Ureter (tissue), 1 donor: ENCODE data around the gene CLEC11A. TPM values are rescaled to one million over a fixed set of nuclear protein-coding genes. Genes with fewer than 3 reads are reported as not detected.
"Not testable (repeated sequence)": the region's sequence is repeated elsewhere in the genome, so short reads cannot be mapped to it uniquely, and the experiment has no call there.

Experiments used
- DNase-seq: peaks from one replicate; pipeline ENCODE4 v3.0.0-alpha.2; 2020; ENCODE audit warnings: low spot score
- total RNA-seq: library from RNA; stranded (reverse); gene quantifications from one replicate; pipeline ENCODE4 v1.2.4, GENCODE V29; 2023
- donor health status: DM: yes; HTN: yes; CAD: no.

Gene CLEC11A
- total RNA-seq, 1 donor from 2014 or later: 8.1 TPM

DNA sequence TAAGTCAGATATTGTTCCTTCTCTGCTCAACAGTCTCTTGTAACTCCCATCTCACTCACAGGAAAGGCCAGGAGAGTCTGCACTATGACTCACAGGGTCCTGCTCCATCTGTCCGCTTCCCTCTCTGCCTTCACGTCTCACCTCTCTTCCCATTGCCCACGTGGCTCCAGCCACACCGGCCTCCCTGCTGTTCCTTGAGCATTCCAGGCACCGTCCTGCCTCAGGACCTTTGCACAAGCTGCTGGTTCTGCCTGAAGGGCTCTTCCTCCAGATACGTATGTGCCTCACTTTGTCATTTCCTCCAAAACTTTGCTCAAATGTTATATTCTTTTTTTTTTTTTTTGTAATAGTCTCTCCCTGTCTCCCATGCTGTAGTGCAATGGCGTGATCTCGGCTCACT lies 33.1 kb downstream of the CLEC11A start:
- not testable (repeated sequence) for DNase-seq

DNA sequence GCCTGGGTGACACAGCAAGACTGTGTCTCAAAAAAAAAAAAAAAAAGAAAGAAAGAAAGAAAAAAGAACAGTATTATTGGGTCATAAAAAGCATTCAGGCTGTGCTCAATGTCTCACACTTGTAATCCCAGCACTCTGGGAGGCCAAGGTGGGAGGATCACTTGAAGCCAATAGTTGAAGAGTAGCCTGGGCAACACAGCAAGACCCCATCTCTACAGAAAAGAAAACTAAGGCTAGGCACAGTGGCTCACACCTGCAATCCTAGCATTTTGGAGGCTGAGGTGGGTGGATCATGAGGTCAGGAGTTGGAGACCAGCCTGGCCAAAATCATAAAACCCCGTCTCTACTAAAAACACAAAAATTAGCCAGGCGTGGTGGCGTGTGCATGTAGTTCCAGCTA lies 34.5 kb downstream of the CLEC11A start:
- not testable (repeated sequence) for DNase-seq

DNA sequence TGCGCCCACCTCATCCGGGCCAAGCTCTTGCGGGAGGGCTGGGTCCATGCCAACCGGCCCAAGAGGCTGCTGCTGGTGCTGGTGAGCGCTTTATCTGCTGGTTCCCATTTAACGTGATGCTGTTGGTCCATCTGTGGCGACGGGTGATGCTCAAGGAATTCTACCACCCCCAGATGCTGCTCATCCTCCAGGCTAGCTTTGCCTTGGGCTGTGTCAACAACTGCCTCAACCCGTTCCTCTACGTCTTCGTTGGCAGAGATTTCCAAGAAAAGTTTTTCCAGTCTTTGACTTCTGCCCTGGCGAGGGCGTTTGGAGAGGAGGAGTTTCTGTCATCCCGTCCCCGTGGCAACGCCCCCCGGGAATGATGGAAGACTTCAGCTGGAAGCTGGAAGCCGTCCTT lies 35.9 kb downstream of the CLEC11A start:
- not testable (repeated sequence) for DNase-seq

DNA sequence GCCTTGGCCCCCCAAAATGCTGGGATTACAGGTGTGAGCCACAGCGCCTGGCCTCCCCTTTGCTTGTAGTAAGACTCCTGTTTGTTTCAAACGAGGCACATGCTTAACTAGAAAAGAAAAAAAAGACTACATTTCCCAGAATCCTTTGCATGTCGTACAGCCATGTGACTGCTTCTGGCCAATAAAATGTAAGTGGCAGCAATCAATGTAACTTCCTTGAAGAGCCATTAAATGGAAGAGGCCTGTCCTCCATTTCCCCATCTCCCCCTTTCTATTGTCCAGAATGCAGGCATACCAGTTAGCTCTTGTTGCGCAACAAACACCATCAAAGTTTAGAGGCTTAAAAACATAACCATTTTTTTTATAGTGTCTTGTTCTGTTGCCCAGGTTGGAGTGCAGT lies 36.7 kb downstream of the CLEC11A start:
- no peak for DNase-seq

DNA sequence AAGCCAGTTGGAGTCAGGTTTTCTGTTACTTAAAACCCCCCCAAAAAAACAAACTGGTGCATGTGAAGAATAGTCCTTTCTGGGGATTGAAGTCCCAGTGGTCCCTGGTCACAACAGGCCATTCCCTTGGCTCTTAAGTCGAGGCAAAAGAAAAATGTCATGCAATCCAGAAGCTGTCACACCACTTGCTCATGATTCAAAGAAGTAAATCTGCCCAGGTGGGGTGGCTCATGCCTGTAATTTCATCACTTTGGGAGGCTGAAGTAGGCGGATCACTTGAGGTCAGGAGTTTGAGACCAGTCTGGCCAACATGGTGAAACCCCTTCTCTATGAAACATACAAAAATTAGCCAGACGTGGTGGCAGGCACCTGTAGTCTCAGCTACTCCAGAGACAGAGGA lies 38.3 kb downstream of the CLEC11A start:
- DNase-seq: not testable (repeated sequence)

DNA sequence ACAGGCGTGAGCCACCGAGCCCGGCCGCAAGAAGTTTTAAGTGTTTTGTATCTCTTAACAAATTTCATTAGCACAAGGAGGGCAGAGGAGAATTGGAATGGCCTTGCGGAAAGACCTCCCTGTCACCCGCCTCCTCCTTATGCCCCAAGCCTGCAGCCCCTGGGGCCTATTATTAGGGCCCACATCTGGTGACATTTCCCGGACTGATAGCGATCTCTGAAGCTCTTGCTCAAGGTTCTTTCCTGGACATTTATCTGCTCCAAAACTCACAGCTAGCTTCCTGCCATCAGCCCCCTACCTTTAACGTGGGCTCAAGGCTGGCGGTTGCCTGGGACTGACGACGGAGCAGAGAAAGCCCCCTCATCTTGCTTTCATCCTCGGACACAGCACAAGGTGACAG lies 40.4 kb downstream of the CLEC11A start:
- DNase-seq: not testable (repeated sequence)

DNA sequence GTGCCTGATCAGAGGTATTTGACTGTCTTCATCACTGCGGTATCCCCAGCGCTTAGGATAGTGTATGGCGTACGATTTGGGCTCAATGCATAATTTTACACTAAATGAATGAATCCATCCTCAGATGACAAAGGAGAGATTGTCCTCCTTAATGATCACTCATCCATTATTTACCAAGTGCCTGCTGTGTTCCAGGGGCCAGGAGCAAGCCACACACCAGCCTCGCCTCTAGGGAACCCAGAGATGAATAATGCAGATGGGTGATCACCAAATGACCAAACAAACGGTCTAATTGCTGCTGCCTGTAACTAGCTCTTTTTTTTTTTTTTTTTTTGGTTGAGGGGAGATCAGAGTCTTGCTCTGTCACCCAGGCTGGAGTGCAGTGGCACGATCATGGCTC lies 41.2 kb downstream of the CLEC11A start:
- no peak for DNase-seq

DNA sequence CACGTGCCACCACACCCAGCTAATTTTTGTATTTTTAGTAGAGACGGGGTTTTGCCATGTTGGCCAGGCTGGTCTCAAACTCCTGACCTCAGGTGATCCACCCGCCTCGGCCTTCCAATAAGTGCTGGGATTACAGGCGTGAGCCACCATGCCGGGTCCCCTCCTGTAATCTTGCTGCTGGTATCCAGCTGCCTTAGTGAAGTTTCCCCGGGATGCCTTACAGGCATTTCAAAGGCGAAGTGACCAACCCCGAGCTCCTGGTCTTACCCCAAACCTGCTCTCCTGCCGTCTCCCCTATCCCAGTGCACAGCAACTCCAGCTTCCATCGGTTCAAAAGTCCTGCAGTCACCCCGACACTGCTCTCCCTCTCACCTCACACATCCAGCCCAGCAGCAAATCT lies 43.6 kb downstream of the CLEC11A start:
- not testable (repeated sequence) for DNase-seq

DNA sequence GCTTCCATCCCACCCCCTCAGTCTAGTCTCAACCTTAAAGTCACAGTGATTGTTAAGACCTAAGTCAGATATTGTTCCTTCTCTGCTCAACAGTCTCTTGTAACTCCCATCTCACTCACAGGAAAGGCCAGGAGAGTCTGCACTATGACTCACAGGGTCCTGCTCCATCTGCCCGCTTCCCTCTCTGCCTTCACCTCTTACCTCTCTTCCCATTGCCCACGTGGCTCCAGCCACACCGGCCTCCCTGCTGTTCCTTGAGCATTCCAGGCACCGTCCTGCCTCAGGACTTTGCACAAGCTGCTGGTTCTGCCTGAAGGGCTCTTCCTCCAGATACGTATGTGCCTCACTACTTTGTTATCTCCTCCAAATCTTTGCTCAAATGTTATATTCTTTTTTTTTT lies 44.1 kb downstream of the CLEC11A start:
- not testable (repeated sequence) for DNase-seq

DNA sequence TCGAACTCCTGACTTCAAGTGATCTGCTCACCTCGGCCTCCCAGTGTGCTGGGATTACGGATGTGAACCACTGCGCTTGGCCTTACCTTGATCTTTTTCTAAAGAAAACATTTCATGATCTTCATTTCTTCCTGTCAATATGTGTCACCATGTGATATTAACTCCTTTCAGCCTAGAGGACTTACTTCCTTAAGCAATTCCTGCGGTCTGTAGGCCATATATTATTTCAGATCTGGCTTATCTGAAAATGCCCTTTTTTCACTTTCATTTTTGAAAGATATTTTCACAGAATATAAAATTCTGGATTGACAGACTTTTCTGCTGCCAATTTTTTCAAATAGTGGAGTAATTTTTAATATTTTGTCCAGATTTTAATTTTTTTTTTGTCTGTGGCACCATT lies 45.1 kb downstream of the CLEC11A start:
- no peak for DNase-seq

DNA sequence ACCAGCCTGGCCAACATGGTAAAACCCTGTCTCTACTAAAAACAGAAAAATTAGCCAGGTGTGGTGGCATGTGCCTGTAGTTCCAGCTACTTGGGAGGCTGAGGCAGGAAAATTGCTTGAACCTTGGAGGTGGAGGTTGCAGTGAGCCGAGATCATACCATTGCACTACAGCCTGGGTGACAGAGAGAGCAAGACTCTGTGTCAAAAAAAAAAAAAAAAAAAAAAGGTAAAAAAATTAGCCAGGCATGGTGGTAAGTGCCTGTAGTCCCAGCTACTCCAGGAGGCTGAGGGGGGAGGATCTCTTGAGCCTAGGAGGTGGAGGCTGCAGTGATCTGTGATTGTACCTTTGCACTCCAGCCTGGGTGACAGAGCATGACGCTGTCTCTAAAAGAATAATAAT lies 47.0 kb downstream of the CLEC11A start, which contains the start of gene GPR32:
Gene GPR32, plus strand, starts transcription at position 301 of the 400 bp plus-strand sequence. CDS start 137 bp downstream, outside the sequence.
- DNase-seq: not testable (repeated sequence)

DNA sequence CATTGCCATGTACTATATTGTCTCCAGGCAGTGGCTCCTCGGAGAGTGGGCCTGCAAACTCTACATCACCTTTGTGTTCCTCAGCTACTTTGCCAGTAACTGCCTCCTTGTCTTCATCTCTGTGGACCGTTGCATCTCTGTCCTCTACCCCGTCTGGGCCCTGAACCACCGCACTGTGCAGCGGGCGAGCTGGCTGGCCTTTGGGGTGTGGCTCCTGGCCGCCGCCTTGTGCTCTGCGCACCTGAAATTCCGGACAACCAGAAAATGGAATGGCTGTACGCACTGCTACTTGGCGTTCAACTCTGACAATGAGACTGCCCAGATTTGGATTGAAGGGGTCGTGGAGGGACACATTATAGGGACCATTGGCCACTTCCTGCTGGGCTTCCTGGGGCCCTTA lies 47.7 kb downstream of the CLEC11A start:
- no peak for DNase-seq

DNA sequence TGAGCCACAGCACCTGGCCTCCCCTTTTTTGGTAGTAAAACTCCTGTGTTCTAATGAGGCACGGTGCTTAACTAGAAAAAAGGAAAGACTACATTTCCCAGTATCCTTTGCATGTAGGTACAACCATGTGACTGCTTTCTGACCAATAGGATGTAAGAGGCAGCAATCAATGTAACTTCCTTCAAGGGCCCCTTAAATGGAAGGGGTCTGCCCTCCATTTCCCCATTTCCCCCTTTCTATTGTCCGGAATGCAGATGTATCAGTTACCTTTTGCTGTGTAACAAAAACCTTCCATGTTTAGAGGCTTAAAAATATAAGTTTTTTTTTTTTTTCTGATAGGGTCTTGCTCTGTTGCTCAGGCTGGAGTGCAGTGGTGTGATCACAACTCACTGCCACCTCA lies 49.3 kb downstream of the CLEC11A start:
- DNase-seq: no peak

DNA sequence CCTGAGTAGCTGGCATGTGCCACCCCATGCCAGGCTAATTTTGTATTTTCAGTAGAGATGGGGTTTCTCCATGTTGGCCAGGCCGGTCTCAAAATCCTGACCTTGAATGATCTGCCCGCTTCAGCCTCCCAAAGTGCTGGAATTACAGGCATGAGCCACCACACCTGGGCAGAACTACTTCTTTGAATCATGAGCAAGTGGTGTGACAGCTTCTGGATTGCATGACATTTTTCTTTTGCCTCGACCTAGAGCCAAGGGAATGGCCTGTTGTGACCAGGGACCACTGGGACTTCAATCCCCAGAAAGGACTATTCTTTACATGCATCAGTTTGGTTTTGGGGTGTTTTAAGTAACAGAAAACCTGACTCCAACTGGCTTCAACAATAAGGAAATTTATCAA lies 49.7 kb downstream of the CLEC11A start:
- DNase-seq: not testable (repeated sequence)

DNA sequence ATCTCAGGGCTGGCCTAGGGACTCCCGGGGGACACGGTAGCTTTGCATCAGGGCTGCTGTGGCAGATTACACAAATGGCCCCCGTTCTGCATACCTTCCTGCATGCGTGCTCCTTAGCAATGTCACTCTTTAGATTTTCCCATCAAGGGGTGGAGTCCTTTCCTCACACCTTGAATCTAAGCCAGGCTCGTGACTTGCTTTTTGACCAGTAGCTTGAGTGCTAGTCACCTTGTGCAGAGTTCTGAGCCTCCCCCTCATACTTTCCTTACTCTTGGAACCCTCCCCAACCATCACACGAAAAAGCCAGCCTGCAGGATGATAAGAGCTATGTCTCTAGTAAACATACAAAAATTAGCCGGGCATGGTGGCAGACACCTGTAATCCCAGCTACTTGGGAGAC lies 50.3 kb downstream of the CLEC11A start:
- DNase-seq: not testable (repeated sequence)

Other genes with a start within 250 kb of the CLEC11A start
- gene EMC10, start 246.9 kb upstream of the CLEC11A start, total RNA-seq: 94.0 TPM
- 1.9 TPM for gene GARIN5A, start 246.5 kb upstream of the CLEC11A start, total RNA-seq
- 26.6 TPM for gene JOSD2, start 212.2 kb upstream of the CLEC11A start, total RNA-seq
- gene ASPDH, start 209.5 kb upstream of the CLEC11A start, total RNA-seq: not detected
- 4.7 TPM for gene LRRC4B, start 154.9 kb upstream of the CLEC11A start, total RNA-seq
- gene SYT3, start 83.5 kb upstream of the CLEC11A start, total RNA-seq: 0.96 TPM
- 1.6 TPM for gene C19orf81, start 73.9 kb upstream of the CLEC11A start, total RNA-seq
- gene SHANK1, start 3.6 kb upstream of the CLEC11A start, total RNA-seq: 0.29 TPM
- not detected for gene GPR32, start 47.1 kb downstream of the CLEC11A start, total RNA-seq
- gene ACP4, start 67.1 kb downstream of the CLEC11A start, total RNA-seq: not detected
- 0.60 TPM for gene KLK1, start 100.4 kb downstream of the CLEC11A start, total RNA-seq
- not detected for gene KLK15, start 110.2 kb downstream of the CLEC11A start, total RNA-seq
- not detected for gene KLK3, start 131.6 kb downstream of the CLEC11A start, total RNA-seq
- not detected for gene KLK2, start 150.1 kb downstream of the CLEC11A start, total RNA-seq
- not detected for gene KLK4, start 188.0 kb downstream of the CLEC11A start, total RNA-seq
- not detected for gene KLK5, start 229.7 kb downstream of the CLEC11A start, total RNA-seq
- gene KLK6, start 246.2 kb downstream of the CLEC11A start, total RNA-seq: not detected